Measurements from ENCODE around the gene CYP11A1.
"Not testable (repeated sequence)": the region's sequence is repeated elsewhere in the genome, so short reads cannot be mapped to it uniquely, and the experiment has no call there.

Gene CYP11A1

GRCh38 chr15:74400313-74400860 is 32.9 kb upstream of the CYP11A1 start:
- no peak for DNase-seq

- no peak for DNase-seq
Observed at GRCh38 chr15:74399511-74400312, 32.3 kb upstream of the CYP11A1 start.

- no peak for DNase-seq
Observed at GRCh38 chr15:74399100-74399499, 31.7 kb upstream of the CYP11A1 start.

GRCh38 chr15:74398183-74398582 is 30.7 kb upstream of the CYP11A1 start:
- DNase-seq: no peak

GRCh38 chr15:74397239-74398068 is 30.0 kb upstream of the CYP11A1 start:
- DNase-seq: no peak

- DNase-seq: no peak
Observed at GRCh38 chr15:74396445-74397238, 29.2 kb upstream of the CYP11A1 start.

- no peak for DNase-seq
Observed at GRCh38 chr15:74396146-74396438, 28.6 kb upstream of the CYP11A1 start.

GRCh38 chr15:74395319-74396145 is 28.1 kb upstream of the CYP11A1 start:
- DNase-seq: no peak

- no peak for DNase-seq
Observed at GRCh38 chr15:74394090-74394846, 26.8 kb upstream of the CYP11A1 start.

GRCh38 chr15:74393423-74393822 is 26.0 kb upstream of the CYP11A1 start:
- DNase-seq: no peak

GRCh38 chr15:74392902-74393301 is 25.5 kb upstream of the CYP11A1 start:
- DNase-seq: no peak

- no peak for DNase-seq
Observed at GRCh38 chr15:74392451-74392830, 25.0 kb upstream of the CYP11A1 start.

GRCh38 chr15:74391582-74392450 is 24.4 kb upstream of the CYP11A1 start:
- no peak for DNase-seq

GRCh38 chr15:74390647-74391288 is 23.3 kb upstream of the CYP11A1 start:
- DNase-seq: no peak

- not testable (repeated sequence) for DNase-seq
Observed at GRCh38 chr15:74390049-74390646, 22.7 kb upstream of the CYP11A1 start.

- DNase-seq: no peak
Observed at GRCh38 chr15:74389241-74390048, 22.0 kb upstream of the CYP11A1 start.

- no peak for DNase-seq
Observed at GRCh38 chr15:74388363-74388951, 21.0 kb upstream of the CYP11A1 start.
